PC-3 (cell line): ENCODE results near the gene CWC25. TPM values are rescaled to one million over a fixed set of nuclear protein-coding genes. Genes with fewer than 3 reads are reported as not detected.
A peak's percentile ranks its signal among the peaks of the same experiment; 100 is the strongest.

ENCODE experiments used
- ATAC-seq: fragments of 200-7000 bp; cut with Tn5 transposase; 2 replicates; pipeline ENCODE4 v1.9.1; 2020; ENCODE audit warnings: mild to moderate bottlenecking, moderate library complexity
- BruUV-seq: library from RNA; stranded (reverse); fragments of 400-500 nt; replicated peaks from 2 replicates; lab custom pipeline; 2021; lab: Mats Ljungman, UMichigan
- CTCF ChIA-PET: fragments of 300-600 bp; sonication (Branson Sonifier 250); formaldehyde crosslinking; loops from one replicate; lab custom pipeline; 2022; ENCODE audit warnings: antibody characterized with exemption; lab: Charles Lee
- POLR2A ChIA-PET: fragments of 300-600 bp; sonication (Branson Sonifier 250); formaldehyde crosslinking; loops from one replicate; lab custom pipeline; 2022; ENCODE audit warnings: antibody characterized with exemption; ENCODE audit not compliant: unreplicated experiment; lab: Charles Lee
- DNase-seq: peaks from one replicate; pipeline ENCODE4 v3.0.0-alpha.2; 2015
- H2AFZ ChIP-seq: fragments of 300-600 bp; sonication (generic); 2 replicates; pipeline ENCODE4 v1.6.0; 2016; ENCODE audit warnings: antibody characterized with exemption, low read length
- H3F3A ChIP-seq: fragments of 300-600 bp; sonication (generic); one replicate; pipeline ENCODE4 v1.6.0; 2017; ENCODE audit warnings: antibody characterized with exemption, low read length, control low read depth, mild to moderate bottlenecking; ENCODE audit not compliant: unreplicated experiment
- H3K27ac ChIP-seq: fragments of 300-600 bp; sonication (generic); 2 replicates; pipeline ENCODE4 v1.5.1; 2016; ENCODE audit warnings: mild to moderate bottlenecking, low read length
- H3K27me3 ChIP-seq: fragments of 300-600 bp; sonication (generic); 2 replicates; pipeline ENCODE4 v1.6.1; 2016; ENCODE audit warnings: low read length, mixed read lengths
- H3K36me3 ChIP-seq: fragments of 300-600 bp; sonication (generic); 2 replicates; pipeline ENCODE4 v1.6.1; 2016; ENCODE audit warnings: low read depth, mixed run types, low read length, mixed read lengths
- H3K4me1 ChIP-seq: fragments of 300-600 bp; sonication (generic); 2 replicates; pipeline ENCODE4 v1.5.1; 2016; ENCODE audit warnings: low read length; ENCODE audit not compliant: insufficient read depth
- H3K4me2 ChIP-seq: fragments of 300-600 bp; sonication (generic); 2 replicates; pipeline ENCODE4 v1.6.0; 2016; ENCODE audit warnings: low read length
- H3K4me3 ChIP-seq: fragments of 300-600 bp; sonication (generic); 2 replicates; pipeline ENCODE4 v1.5.1; 2016; ENCODE audit warnings: mild to moderate bottlenecking, low read length, mixed read lengths
- H3K79me2 ChIP-seq: fragments of 300-600 bp; sonication (generic); 2 replicates; pipeline ENCODE4 v1.6.1; 2017; ENCODE audit warnings: low read length, mixed read lengths
- H3K9ac ChIP-seq: fragments of 300-600 bp; sonication (generic); 2 replicates; pipeline ENCODE4 v1.6.0; 2016; ENCODE audit warnings: mild to moderate bottlenecking, low read length
- H3K9me2 ChIP-seq: fragments of 300-600 bp; sonication (generic); replicated peaks from 2 replicates; pipeline ENCODE4 v1.6.1; 2016; ENCODE audit warnings: mixed run types, low read length, mixed read lengths
- H3K9me3 ChIP-seq: fragments of 300-600 bp; sonication (generic); 2 replicates; pipeline ENCODE4 v1.6.1; 2016; ENCODE audit warnings: low read length, mixed read lengths
- H4K20me1 ChIP-seq: fragments of 300-600 bp; sonication (generic); 2 replicates; pipeline ENCODE4 v1.6.1; 2016; ENCODE audit warnings: low read length, mixed read lengths
- CTCF ChIP-seq: fragments of 300-600 bp; sonication (generic); conservative IDR thresholded peaks from 2 replicates; pipeline ENCODE4 v1.5.1; 2017; ENCODE audit warnings: antibody characterized with exemption, low read depth, mild to moderate bottlenecking, low read length
- EZH2 ChIP-seq: fragments of 300-600 bp; sonication (generic); IDR thresholded peaks from one replicate; pipeline ENCODE4 v1.6.1; 2017; ENCODE audit warnings: antibody characterized with exemption, mild to moderate bottlenecking, low read length; ENCODE audit not compliant: unreplicated experiment
- EZH2phosphoT487 ChIP-seq: fragments of 300-600 bp; sonication (generic); IDR thresholded peaks from 2 replicates; pipeline ENCODE4 v1.6.1; 2018; ENCODE audit warnings: mild to moderate bottlenecking, antibody characterized with exemption, low read length, borderline replicate concordance
- intact Hi-C: fragments of 100-400 bp; cut with micrococcal nuclease; formaldehyde crosslinking; loops from 2 replicates; pipeline ENCODE4 v1.9.0; 2023
- total RNA-seq: library from RNA; depleted of rRNA; stranded (reverse); fragments of >200 nt; gene quantifications from 2 replicates; pipeline ENCODE4 v1.2.3, GENCODE V29; 2014

The CWC25 gene
- total RNA-seq, 1 experiment from 2014 or later, result 15.0 TPM

GRCh38 chr17:38800237-38800760 lies 24.8 kb downstream of the CWC25 start:
- Histone ChIP-seq H3K4me3 (peak overlapping the region; percentile 72), H3K27ac (peak overlapping the region; percentile 92), H3K9ac (peak overlapping the region; percentile 98; the same call in 1 of the 2 replicates), H3K4me2 (peak overlapping the region; percentile 84), H3K36me3 (peaks cover 13% of the 10 kb centered on the region; the same call in 1 of the 2 replicates), H3F3A (no peaks in the 10 kb centered on the region), H3K4me1 (peaks cover 16% of the 10 kb centered on the region), H3K9me2 (no peaks in the 10 kb centered on the region), H3K27me3 (no peaks in the 10 kb centered on the region), H4K20me1 (peaks cover 9% of the 10 kb centered on the region; the same call in 1 of the 2 replicates), H2AFZ (peak overlapping the region; percentile 55), H3K79me2 (peaks cover 39% of the 10 kb centered on the region), H3K9me3 (no peaks in the 10 kb centered on the region)
- ChIA-PET POLR2A (no interaction called here), CTCF (no interaction called here)
- intact Hi-C loops, result no loop called here
- ATAC-seq (no peak), DNase-seq (no peak)
- TF ChIP-seq EZH2phosphoT487 (no peak), EZH2 (no peak), CTCF (no peak)
- TSS peak; percentile 84 for BruUV-seq

- Histone ChIP-seq H3K4me3 (peak within 1 kb of the TSS; percentile 72), H3K9me2 (no peaks in the 10 kb centered on the region), H3K9me3 (no peaks in the 10 kb centered on the region), H3K27me3 (no peaks in the 10 kb centered on the region), H3K79me2 (peaks cover 44% of the 10 kb centered on the region), H4K20me1 (peaks cover 9% of the 10 kb centered on the region; the same call in 1 of the 2 replicates), H3K4me1 (peaks cover 16% of the 10 kb centered on the region), H2AFZ (peak within 1 kb of the TSS; percentile 80), H3K36me3 (peaks cover 13% of the 10 kb centered on the region; the same call in 1 of the 2 replicates), H3K9ac (peak within 1 kb of the TSS; percentile 98), H3F3A (no peaks in the 10 kb centered on the region), H3K4me2 (peak within 1 kb of the TSS; percentile 84), H3K27ac (peak within 1 kb of the TSS; percentile 92)
- no TSS peak for BruUV-seq
- TF ChIP-seq CTCF (no peak), EZH2phosphoT487 (no peak), EZH2 (no peak)
- ChIA-PET CTCF (no interaction called here), POLR2A (no interaction called here)
- intact Hi-C loops, result loop anchor here (2.0 kb wide), 1 partner anchor 47 kb away; the partner anchor contains the start of gene PSMB3
- ATAC-seq (peak; percentile 92), DNase-seq (peak; percentile 89)
Observed at GRCh38 chr17:38799501-38800236, 25.5 kb downstream of the CWC25 start, which contains the start of gene PIP4K2B. TSS of gene PIP4K2B (minus strand) at chr17:38799556. CDS start at chr17:38799424, 132 bp downstream.
